ENCODE measurements around the gene ZSWIM9.

DNA sequence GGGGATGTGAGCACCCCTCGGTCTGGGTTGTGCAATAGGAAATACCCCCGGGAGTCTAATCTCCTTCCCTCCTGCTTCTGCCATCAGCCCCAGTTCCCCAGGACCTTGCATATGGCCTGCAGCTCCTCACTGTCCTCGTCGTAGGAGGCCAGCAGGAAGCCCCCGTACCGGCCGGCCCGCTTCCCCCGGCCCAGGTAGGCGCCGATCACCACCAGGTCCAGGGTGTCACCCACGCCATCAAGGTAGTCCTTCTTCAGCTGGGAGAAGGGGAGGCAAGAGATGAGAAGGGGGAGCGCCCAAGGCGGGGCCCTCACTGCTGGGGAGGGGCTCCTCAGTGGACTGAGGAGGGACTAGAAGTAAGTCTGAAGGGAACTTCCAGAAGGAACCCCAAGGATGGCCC, 49.4 kb upstream of the ZSWIM9 start:
- TF ChIP-seq, protein P1, sequence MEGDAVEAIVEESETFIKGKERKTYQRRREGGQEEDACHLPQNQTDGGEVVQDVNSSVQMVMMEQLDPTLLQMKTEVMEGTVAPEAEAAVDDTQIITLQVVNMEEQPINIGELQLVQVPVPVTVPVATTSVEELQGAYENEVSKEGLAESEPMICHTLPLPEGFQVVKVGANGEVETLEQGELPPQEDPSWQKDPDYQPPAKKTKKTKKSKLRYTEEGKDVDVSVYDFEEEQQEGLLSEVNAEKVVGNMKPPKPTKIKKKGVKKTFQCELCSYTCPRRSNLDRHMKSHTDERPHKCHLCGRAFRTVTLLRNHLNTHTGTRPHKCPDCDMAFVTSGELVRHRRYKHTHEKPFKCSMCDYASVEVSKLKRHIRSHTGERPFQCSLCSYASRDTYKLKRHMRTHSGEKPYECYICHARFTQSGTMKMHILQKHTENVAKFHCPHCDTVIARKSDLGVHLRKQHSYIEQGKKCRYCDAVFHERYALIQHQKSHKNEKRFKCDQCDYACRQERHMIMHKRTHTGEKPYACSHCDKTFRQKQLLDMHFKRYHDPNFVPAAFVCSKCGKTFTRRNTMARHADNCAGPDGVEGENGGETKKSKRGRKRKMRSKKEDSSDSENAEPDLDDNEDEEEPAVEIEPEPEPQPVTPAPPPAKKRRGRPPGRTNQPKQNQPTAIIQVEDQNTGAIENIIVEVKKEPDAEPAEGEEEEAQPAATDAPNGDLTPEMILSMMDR (conservative IDR thresholded peaks at IDR 0.05 in 1 of 2, IDR thresholded peaks at IDR 0.05 in 1 of 2; ENCODE audit: low read depth in 1 of 2, low read length in 2 of 2), result no peak
- TF ChIP-seq EZH2 (IDR thresholded peaks at IDR 0.05; ENCODE audit: low read length, missing control alignments), result no peak

Data from fibroblast of lung (primary cell).